Keratinocyte (primary cell): ENCODE measurements around the gene CLN3. TPM values are rescaled to one million over a fixed set of nuclear protein-coding genes. Genes with fewer than 3 reads are reported as not detected.

ENCODE experiments used
- DNase-seq: peaks from one replicate; pipeline ENCODE4 v3.0.0-alpha.2; 2011; ENCODE audit warnings: low read depth, missing footprints, low spot score
- FAIRE-seq: peaks from 2 replicates; lab custom pipeline; 2011; peaks lifted over from hg19 to GRCh38; lab: Jason Lieb, UNC
- H2AFZ ChIP-seq: 2 replicates; pipeline ENCODE4 v1.6.0; 2012; ENCODE audit warnings: low read length, control low read depth, inconsistent platforms; ENCODE audit not compliant: control insufficient read depth
- H3K27ac ChIP-seq: 2 replicates; pipeline ENCODE4 v1.5.1; 2011; ENCODE audit warnings: low read length; ENCODE audit not compliant: control insufficient read depth, insufficient read depth
- H3K27me3 ChIP-seq: 3 replicates; pipeline ENCODE4 v1.6.0; 2011; ENCODE audit warnings: low read length; ENCODE audit not compliant: control insufficient read depth, insufficient read depth; ENCODE audit errors: extremely low read depth
- H3K36me3 ChIP-seq, 2 experiments: 2 replicates in 1 of 2; 3 replicates in 1 of 2; pipeline ENCODE4 v1.5.1; 2011; ENCODE audit warnings: low read length in 2 of 2, mild to moderate bottlenecking in 1 of 2; ENCODE audit not compliant: control insufficient read depth in 2 of 2, insufficient read depth in 2 of 2; ENCODE audit errors: extremely low read depth in 1 of 2
- H3K4me1 ChIP-seq: 3 replicates; pipeline ENCODE4 v1.5.1; 2011; ENCODE audit warnings: low read length; ENCODE audit not compliant: control insufficient read depth, insufficient read depth; ENCODE audit errors: extremely low read depth
- H3K4me2 ChIP-seq: 3 replicates; pipeline ENCODE4 v1.6.0; 2011; ENCODE audit warnings: low read depth, low read length; ENCODE audit not compliant: control insufficient read depth, insufficient read depth; ENCODE audit errors: extremely low read depth
- H3K4me3 ChIP-seq, 3 experiments: fragments of 200-600 bp in 1 of 3; sonication (generic) in 1 of 3; 2 replicates in 2 of 3; 3 replicates in 1 of 3; pipeline ENCODE4 v1.5.1; 2011 to 2016; ENCODE audit warnings: low read length in 3 of 3, mild to moderate bottlenecking in 3 of 3, control low read depth in 2 of 3, inconsistent platforms in 1 of 3, low read depth in 1 of 3, mixed read lengths in 1 of 3, mixed run types in 1 of 3, moderate library complexity in 1 of 3; ENCODE audit not compliant: control insufficient read depth in 2 of 3, insufficient read depth in 2 of 3; ENCODE audit errors: extremely low read depth in 1 of 3
- H3K79me2 ChIP-seq: 2 replicates; pipeline ENCODE4 v1.6.0; 2012; ENCODE audit warnings: low read length; ENCODE audit not compliant: control insufficient read depth, insufficient read depth
- H3K9ac ChIP-seq: 3 replicates; pipeline ENCODE4 v1.6.0; 2011; ENCODE audit warnings: low read length; ENCODE audit not compliant: control insufficient read depth, insufficient read depth; ENCODE audit errors: extremely low read depth
- H3K9me1 ChIP-seq: 3 replicates; pipeline ENCODE4 v1.6.0; 2011; ENCODE audit warnings: low read length; ENCODE audit not compliant: control insufficient read depth, insufficient read depth; ENCODE audit errors: extremely low read depth
- H3K9me3 ChIP-seq: 2 replicates; pipeline ENCODE4 v1.5.1; 2012; ENCODE audit warnings: low read depth, low read length; ENCODE audit not compliant: control insufficient read depth
- H4K20me1 ChIP-seq: 3 replicates; pipeline ENCODE4 v1.6.0; 2011; ENCODE audit warnings: low read length; ENCODE audit not compliant: control insufficient read depth, insufficient read depth; ENCODE audit errors: extremely low read depth
- CTCF ChIP-seq, 3 experiments: IDR thresholded peaks in 1 of 3; conservative IDR thresholded peaks in 1 of 3; optimal IDR thresholded peaks in 1 of 3; 2 replicates in 2 of 3; 3 replicates in 1 of 3; pipeline versions ENCODE3 to v1.5.1; 2011; ENCODE audit warnings: low read length in 3 of 3, mild to moderate bottlenecking in 3 of 3, moderate library complexity in 2 of 3, control low read depth in 1 of 3, inconsistent platforms in 1 of 3; ENCODE audit not compliant: insufficient read depth in 2 of 3; ENCODE audit errors: extremely low read depth in 1 of 3
- EZH2 ChIP-seq: IDR thresholded peaks from one replicate; pipeline ENCODE4 v1.6.1; 2012; ENCODE audit warnings: inconsistent platforms, mild to moderate bottlenecking, low read length, moderate library complexity
- dilution Hi-C: fragments of 300-500 bp; cut with MboI; formaldehyde crosslinking; loops from one replicate; pipeline ENCODE4 v1.7.0; 2020; ENCODE audit warnings: low sequenced_read_pairs; ENCODE audit not compliant: extremely low pct_ligation_motif_present
- polyA plus RNA-seq, 5 experiments: library from polyadenylated mRNA; depleted of rRNA in 3 of 5; stranded (reverse) in 3 of 5; stranded (forward) in 1 of 5; unstranded in 1 of 5; fragments of >200 nt; gene quantifications; 1 replicate in 1 of 5; 2 replicates in 3 of 5; 3 replicates in 1 of 5; pipeline versions ENCODE4 v1.2.1 to v1.2.3, GENCODE V29; 2011 to 2012; ENCODE audit warnings: missing spikeins in 2 of 5, low read depth in 1 of 5, low replicate concordance in 1 of 5

The CLN3 gene
- polyA plus RNA-seq, 1 donor (not counting 4 experiments of a cell fraction or from before 2014, with no cell fraction given) = 12.6 TPM

GRCh38 chr16:28529124-28529523 is 37.2 kb upstream of the CLN3 start:
- TF ChIP-seq CTCF (optimal IDR thresholded peaks at IDR 0.05 in 1 of 3, IDR thresholded peaks at IDR 0.05 in 1 of 3, conservative IDR thresholded peaks at IDR 0.05 in 1 of 3; ENCODE audit: extremely low read depth in 1 of 3, insufficient read depth in 2 of 3, low read length in 3 of 3) = no peak
- no peak for TF ChIP-seq EZH2
- Histone ChIP-seq H3K9me1 (no peaks in the 10 kb centered on the region), H3K9me3 (no peaks in the 10 kb centered on the region), H3K9ac (no peak overlapping the region), H3K4me1 (no peaks in the 10 kb centered on the region), H3K4me3 (no peak overlapping the region), H3K4me2 (no peak overlapping the region), H3K27ac (no peak overlapping the region), H3K36me3 (no peaks in the 10 kb centered on the region), H2AFZ (no peak overlapping the region), H3K27me3 (no peaks in the 10 kb centered on the region), H3K79me2 (no peaks in the 10 kb centered on the region), H4K20me1 (no peaks in the 10 kb centered on the region)
- DNase-seq (no peak), FAIRE-seq (no peak)
- dilution Hi-C loops = no loop called here

GRCh38 chr16:28528463-28528867 is 36.6 kb upstream of the CLN3 start:
- Histone ChIP-seq H4K20me1 (no peaks in the 10 kb centered on the region), H3K9me3 (no peaks in the 10 kb centered on the region), H3K79me2 (no peaks in the 10 kb centered on the region), H3K9me1 (no peaks in the 10 kb centered on the region), H3K4me2 (no peak overlapping the region), H3K36me3 (no peaks in the 10 kb centered on the region), H3K4me3 (no peak overlapping the region), H3K27me3 (no peaks in the 10 kb centered on the region), H2AFZ (no peak overlapping the region), H3K4me1 (no peaks in the 10 kb centered on the region), H3K9ac (no peak overlapping the region), H3K27ac (no peak overlapping the region)
- TF ChIP-seq EZH2 (no peak), CTCF (optimal IDR thresholded peaks at IDR 0.05 in 1 of 3, IDR thresholded peaks at IDR 0.05 in 1 of 3, conservative IDR thresholded peaks at IDR 0.05 in 1 of 3; ENCODE audit: extremely low read depth in 1 of 3, insufficient read depth in 2 of 3, low read length in 3 of 3) (no peak)
- FAIRE-seq = no peak
- dilution Hi-C loops = no loop called here
- DNase-seq = no peak
